Body of pancreas (tissue), 4 donors: ENCODE data around the gene PTTG1IP. TPM values are rescaled to one million over a fixed set of nuclear protein-coding genes. Genes with fewer than 3 reads are reported as not detected.
"Not testable (repeated sequence)": the region's sequence is repeated elsewhere in the genome, so short reads cannot be mapped to it uniquely, and the experiment has no call there.

ENCODE experiments used
- ATAC-seq: fragments of 150-250 bp; one replicate; pipeline ENCODE4 v1.9.1; 2016
- DNase-seq, 4 donors: peaks; one replicate each; pipeline ENCODE4 v3.0.0-alpha.2; 2019
- H3K27ac ChIP-seq, 4 donors: fragments of 200-600 bp; sonication (generic); 1 replicate in 3 of 4; 2 replicates in 1 of 4; pipeline versions ENCODE4 v1.5.1 to v1.6.1; 2016 to 2019; ENCODE audit warnings: mild to moderate bottlenecking in 1 of 4, mixed read lengths in 1 of 4, moderate library complexity in 1 of 4
- H3K27me3 ChIP-seq, 2 donors: fragments of 200-600 bp; sonication (generic); one replicate each; pipeline ENCODE4 v1.6.0; 2016; ENCODE audit warnings: mild to moderate bottlenecking in 1 of 2
- H3K36me3 ChIP-seq, 2 donors: fragments of 200-600 bp; sonication (generic); replicated peaks in 1 of 2; 2 replicates each; pipeline ENCODE4 v1.5.1; 2016; ENCODE audit warnings: low read depth in 2 of 2; ENCODE audit not compliant: insufficient read depth in 1 of 2
- H3K4me1 ChIP-seq: fragments of 200-600 bp; sonication (generic); one replicate; pipeline ENCODE4 v1.6.0; 2016
- H3K4me3 ChIP-seq, 2 donors: fragments of 200-600 bp; sonication (generic); 1 replicate in 1 of 2; 2 replicates in 1 of 2; pipeline ENCODE4 v1.5.1; 2016 to 2019
- H3K9me3 ChIP-seq, 3 donors: fragments of 200-600 bp; sonication (generic); 1 replicate in 2 of 3; 2 replicates in 1 of 3; pipeline ENCODE4 v1.5.1; 2016
- POLR2A ChIP-seq, 3 donors: fragments of 450-650 bp; IDR thresholded peaks; one replicate each; pipeline ENCODE4 v1.6.1; 2016; ENCODE audit warnings: antibody characterized with exemption in 3 of 3, mild to moderate bottlenecking in 2 of 3
- WGBS, 2 donors: methylation state at CpG; one replicate each; pipeline ENCODE4 v1.1.5; 2017; 5-methylcytosine and 5-hydroxymethylcytosine counted together
- intact Hi-C: fragments of 100-400 bp; cut with DNase I; formaldehyde crosslinking; loops from one replicate; pipeline ENCODE4 v1.15.1; 2023
- total RNA-seq, 2 donors: library from RNA; depleted of rRNA; stranded (reverse); fragments of >200 nt; gene quantifications; one replicate each; pipeline ENCODE4 v1.1.0, GENCODE V29; 2016
- TF ChIP-seq, protein P1 (sequence below), 7 experiments: fragments of 450-650 bp in 4 of 7; fragments of 200-600 bp in 3 of 7; sonication (generic) in 3 of 7; IDR thresholded peaks; one replicate each; pipeline ENCODE4 v1.5.1; 2016 to 2019; ENCODE audit warnings: antibody characterized with exemption in 7 of 7

PTTG1IP gene
- total RNA-seq, 2 donors from 2014 or later: 71.5 to 106 TPM

DNA sequence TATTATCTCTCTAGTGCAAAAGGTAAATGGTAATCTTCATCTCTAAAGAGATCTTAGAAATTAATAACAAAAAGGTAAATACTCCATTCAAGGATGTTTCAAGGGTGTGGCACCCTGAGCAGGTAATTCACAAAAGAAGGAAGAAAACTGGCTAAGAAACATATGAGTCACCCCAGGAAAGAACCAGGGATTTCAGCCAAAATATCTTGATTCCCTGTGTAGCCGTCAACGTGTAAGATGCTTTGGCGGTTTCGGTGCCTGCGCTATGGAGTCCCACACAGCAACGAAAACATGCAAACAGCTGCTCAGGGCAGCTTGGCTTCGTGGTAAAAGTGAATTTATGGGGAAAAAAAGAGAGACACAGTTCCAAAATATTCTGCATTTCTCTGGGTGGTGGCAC lies 43.5 kb upstream of the PTTG1IP start:
- no peak for TF ChIP-seq POLR2A (IDR thresholded peaks at IDR 0.05)
- TF ChIP-seq, protein P1, sequence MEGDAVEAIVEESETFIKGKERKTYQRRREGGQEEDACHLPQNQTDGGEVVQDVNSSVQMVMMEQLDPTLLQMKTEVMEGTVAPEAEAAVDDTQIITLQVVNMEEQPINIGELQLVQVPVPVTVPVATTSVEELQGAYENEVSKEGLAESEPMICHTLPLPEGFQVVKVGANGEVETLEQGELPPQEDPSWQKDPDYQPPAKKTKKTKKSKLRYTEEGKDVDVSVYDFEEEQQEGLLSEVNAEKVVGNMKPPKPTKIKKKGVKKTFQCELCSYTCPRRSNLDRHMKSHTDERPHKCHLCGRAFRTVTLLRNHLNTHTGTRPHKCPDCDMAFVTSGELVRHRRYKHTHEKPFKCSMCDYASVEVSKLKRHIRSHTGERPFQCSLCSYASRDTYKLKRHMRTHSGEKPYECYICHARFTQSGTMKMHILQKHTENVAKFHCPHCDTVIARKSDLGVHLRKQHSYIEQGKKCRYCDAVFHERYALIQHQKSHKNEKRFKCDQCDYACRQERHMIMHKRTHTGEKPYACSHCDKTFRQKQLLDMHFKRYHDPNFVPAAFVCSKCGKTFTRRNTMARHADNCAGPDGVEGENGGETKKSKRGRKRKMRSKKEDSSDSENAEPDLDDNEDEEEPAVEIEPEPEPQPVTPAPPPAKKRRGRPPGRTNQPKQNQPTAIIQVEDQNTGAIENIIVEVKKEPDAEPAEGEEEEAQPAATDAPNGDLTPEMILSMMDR (IDR thresholded peaks at IDR 0.05): no peak
- Histone ChIP-seq H3K9me3 (no peaks in the 10 kb centered on the region), H3K4me1 (peaks cover 4% of the 10 kb centered on the region), H3K4me3 (no peak overlapping the region), H3K36me3 (no peaks in the 10 kb centered on the region), H3K27me3 (peaks cover 0 to 3% of the 10 kb centered on the region in 2 donors), H3K27ac (no peak overlapping the region)
- intact Hi-C loops: no loop called here
- WGBS, 2 donors: 45 to 56% methylated on average over 7 of the region's 7 CpGs
- DNase-seq (no peak), ATAC-seq (no peak)

- no peaks in the 10 kb centered on the region for H3K9me3 ChIP-seq
- H3K27ac ChIP-seq: peak overlapping the region in 1 of 4 donors; percentile 10
- H3K4me3 ChIP-seq: no peak overlapping the region
- no peaks in the 10 kb centered on the region for H3K36me3 ChIP-seq
- H3K4me1 ChIP-seq: peaks cover 25% of the 10 kb centered on the region
- TF ChIP-seq, protein P1 (IDR thresholded peaks at IDR 0.05): no peak
- TF ChIP-seq POLR2A (IDR thresholded peaks at IDR 0.05): no peak
- intact Hi-C loops: no loop called here
- 71 to 85% methylated on average over 12 to 18 of the region's 18 CpGs for WGBS, 2 donors
- DNase-seq (peak in 1 of 4 donors; percentile 45), ATAC-seq (no peak)
- no peaks in the 10 kb centered on the region for H3K27me3 ChIP-seq
These were observed 40.8 kb upstream of the PTTG1IP start for GRCh38 chr21:44914176-44914874.

- Histone ChIP-seq H3K27me3 (no peaks in the 10 kb centered on the region), H3K36me3 (no peaks in the 10 kb centered on the region), H3K4me1 (peaks cover 25% of the 10 kb centered on the region), H3K4me3 (no peak overlapping the region), H3K27ac (no peak overlapping the region), H3K9me3 (no peaks in the 10 kb centered on the region)
- WGBS, 2 donors: 62 to 78% methylated on average over 4 to 7 of the region's 7 CpGs
- no peak for TF ChIP-seq POLR2A (IDR thresholded peaks at IDR 0.05)
- TF ChIP-seq, protein P1 (IDR thresholded peaks at IDR 0.05): no peak
- no peak for DNase-seq
- intact Hi-C loops: no loop called here
- ATAC-seq: no peak
These were observed 40.1 kb upstream of the PTTG1IP start for GRCh38 chr21:44913425-44914175.

GRCh38 chr21:44912506-44913412 lies 39.3 kb upstream of the PTTG1IP start:
- peaks cover 25% of the 10 kb centered on the region for H3K4me1 ChIP-seq
- H3K36me3 ChIP-seq, DNase-seq, H3K27me3 ChIP-seq, H3K9me3 ChIP-seq, H3K27ac ChIP-seq, ATAC-seq, H3K4me3 ChIP-seq, intact Hi-C loops: not testable (repeated sequence)
- 64 to 78% methylated on average over 7 to 16 of the region's 25 CpGs for WGBS, 2 donors

DNA sequence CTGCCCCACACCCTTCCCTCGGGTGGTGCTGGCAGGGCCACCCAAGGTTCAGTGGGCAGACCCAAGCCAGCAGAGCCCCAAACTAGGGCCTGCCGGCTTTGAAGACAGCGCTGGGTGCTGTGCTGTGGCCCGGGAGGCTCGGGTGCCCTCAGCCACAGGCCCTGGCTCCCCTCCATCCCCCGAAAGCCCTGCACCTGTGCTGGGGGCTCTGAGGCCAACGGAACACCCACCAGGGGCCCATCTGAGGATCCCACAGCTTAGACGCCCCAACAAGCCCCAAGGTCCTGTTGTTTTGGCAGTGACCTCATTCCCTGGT lies 38.6 kb upstream of the PTTG1IP start:
- no peak for ATAC-seq
- intact Hi-C loops: no loop called here
- Histone ChIP-seq H3K9me3 (no peaks in the 10 kb centered on the region), H3K27me3 (no peaks in the 10 kb centered on the region), H3K27ac (peak overlapping the region in 3 of 4 donors; percentile 46 to 72 (median 68)), H3K4me3 (no peak overlapping the region), H3K36me3 (no peaks in the 10 kb centered on the region), H3K4me1 (peaks cover 25% of the 10 kb centered on the region)
- TF ChIP-seq, protein P1 (IDR thresholded peaks at IDR 0.05): no peak
- no peak for TF ChIP-seq POLR2A (IDR thresholded peaks at IDR 0.05)
- 58 to 86% methylated on average over 4 to 8 of the region's 8 CpGs for WGBS, 2 donors
- no peak for DNase-seq
